Adipocyte (in vitro differentiated cells): ENCODE results near the gene LAMA3.

Source experiments
- DNase-seq: peaks from one replicate; pipeline ENCODE4 v3.0.0-alpha.2; 2015; ENCODE audit warnings: low read depth
- H3K27me3 ChIP-seq: replicated peaks from 2 replicates; pipeline ENCODE4 v1.7.0; 2013; ENCODE audit warnings: mild to moderate bottlenecking, low read length, moderate library complexity; ENCODE audit not compliant: control insufficient read depth, insufficient read depth
- H3K36me3 ChIP-seq: 2 replicates; pipeline ENCODE4 v1.7.0; 2013; ENCODE audit warnings: low read length, mild to moderate bottlenecking, moderate library complexity; ENCODE audit not compliant: control insufficient read depth, insufficient read depth, severe bottlenecking
- H3K4me1 ChIP-seq: 2 replicates; pipeline ENCODE4 v1.7.0; 2013; ENCODE audit warnings: mild to moderate bottlenecking, low read length, moderate library complexity; ENCODE audit not compliant: control insufficient read depth, insufficient read depth
- H3K4me3 ChIP-seq: 2 replicates; pipeline ENCODE4 v1.7.0; 2013; ENCODE audit warnings: mild to moderate bottlenecking, low read length, moderate library complexity
- H3K9ac ChIP-seq: 2 replicates; pipeline ENCODE4 v1.7.0; 2013; ENCODE audit warnings: mild to moderate bottlenecking, low read length, moderate library complexity
- H3K9me3 ChIP-seq: 2 replicates; pipeline ENCODE4 v1.7.0; 2013; ENCODE audit warnings: mild to moderate bottlenecking, low read length, moderate library complexity; ENCODE audit not compliant: control insufficient read depth

Gene LAMA3

GRCh38 chr18:23986600-23987359 lies 297.5 kb downstream of the LAMA3 start:
- no peak overlapping the region for H3K4me3 ChIP-seq
- no peaks in the 10 kb centered on the region for H3K36me3 ChIP-seq
- H3K4me1 ChIP-seq: peaks cover 23% of the 10 kb centered on the region
- H3K27me3 ChIP-seq: no peaks in the 10 kb centered on the region
- H3K9ac ChIP-seq: no peak overlapping the region
- no peak for DNase-seq
- no peaks in the 10 kb centered on the region for H3K9me3 ChIP-seq

DNA sequence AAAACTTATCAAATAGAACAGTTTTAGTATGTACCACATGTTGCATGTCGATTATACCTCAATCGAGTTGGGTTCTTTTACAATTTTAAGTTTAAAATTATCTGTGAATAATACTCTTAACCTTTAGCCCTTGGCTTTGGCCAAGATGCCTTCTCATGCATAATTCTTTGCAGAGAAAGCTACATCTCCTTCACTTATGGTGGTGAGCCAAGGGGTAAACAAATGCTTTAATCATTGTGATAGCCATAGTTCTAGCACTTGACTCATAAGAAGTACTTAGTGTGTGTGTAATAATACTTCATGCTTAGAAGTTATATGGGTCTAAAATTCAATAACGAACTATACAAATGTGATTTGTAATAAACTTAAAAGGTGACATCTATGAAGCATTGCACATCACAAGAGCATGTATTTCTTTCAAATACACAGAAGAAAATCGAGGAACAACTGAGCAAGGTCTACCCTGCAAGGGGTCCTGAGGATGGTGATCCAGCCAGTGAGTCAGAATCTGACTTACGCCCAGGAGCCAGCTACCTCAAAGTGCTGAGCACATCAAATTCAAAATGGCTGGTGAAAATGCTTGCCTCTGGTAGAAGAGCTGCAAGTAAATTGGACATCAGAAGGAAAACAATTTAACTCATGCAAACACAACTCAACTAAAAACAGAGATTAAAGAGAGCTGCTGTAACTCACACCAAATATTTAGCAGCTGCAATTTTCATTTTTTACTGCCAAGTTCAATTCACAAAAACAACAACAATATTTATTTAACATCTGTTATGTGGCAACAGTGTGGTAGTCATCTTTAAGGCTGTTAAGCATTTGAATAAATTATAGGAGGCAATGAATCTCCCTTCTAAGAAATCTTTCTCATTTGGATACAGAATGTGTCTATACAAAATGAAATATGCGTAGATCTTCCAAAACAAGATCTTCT lies 301.5 kb downstream of the LAMA3 start:
- H3K9ac ChIP-seq: no peak overlapping the region
- no peaks in the 10 kb centered on the region for H3K36me3 ChIP-seq
- DNase-seq: peak; percentile 31
- no peaks in the 10 kb centered on the region for H3K9me3 ChIP-seq
- H3K27me3 ChIP-seq: no peaks in the 10 kb centered on the region
- no peak overlapping the region for H3K4me3 ChIP-seq
- H3K4me1 ChIP-seq: peaks cover 27% of the 10 kb centered on the region

- Histone ChIP-seq H3K4me3 (no peak overlapping the region), H3K9me3 (no peaks in the 10 kb centered on the region), H3K9ac (no peak overlapping the region), H3K36me3 (no peaks in the 10 kb centered on the region), H3K27me3 (no peaks in the 10 kb centered on the region), H3K4me1 (peaks cover 27% of the 10 kb centered on the region)
- DNase-seq: no peak
These were observed 303.1 kb downstream of the LAMA3 start for GRCh38 chr18:23992089-23992940.

DNA sequence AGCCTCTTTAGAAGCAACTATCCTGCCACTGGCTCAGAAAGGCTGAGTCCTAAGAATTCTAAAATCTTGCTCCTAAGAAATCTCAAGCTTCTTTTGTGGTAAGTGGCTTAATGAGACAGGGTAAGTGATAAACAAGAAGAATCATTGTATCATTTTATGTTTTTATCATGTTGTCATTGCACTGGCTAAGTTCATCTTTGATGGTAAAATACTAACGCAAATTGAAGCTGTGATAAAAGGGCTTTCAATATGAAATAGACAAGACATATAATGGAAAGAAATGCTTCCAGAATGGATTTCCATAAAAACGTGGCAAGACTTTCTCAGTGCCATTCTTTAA lies 303.7 kb downstream of the LAMA3 start:
- Histone ChIP-seq H3K27me3 (no peaks in the 10 kb centered on the region), H3K9me3 (no peaks in the 10 kb centered on the region), H3K36me3 (no peaks in the 10 kb centered on the region), H3K4me3 (no peak overlapping the region), H3K9ac (no peak overlapping the region), H3K4me1 (peaks cover 27% of the 10 kb centered on the region)
- no peak for DNase-seq

DNA sequence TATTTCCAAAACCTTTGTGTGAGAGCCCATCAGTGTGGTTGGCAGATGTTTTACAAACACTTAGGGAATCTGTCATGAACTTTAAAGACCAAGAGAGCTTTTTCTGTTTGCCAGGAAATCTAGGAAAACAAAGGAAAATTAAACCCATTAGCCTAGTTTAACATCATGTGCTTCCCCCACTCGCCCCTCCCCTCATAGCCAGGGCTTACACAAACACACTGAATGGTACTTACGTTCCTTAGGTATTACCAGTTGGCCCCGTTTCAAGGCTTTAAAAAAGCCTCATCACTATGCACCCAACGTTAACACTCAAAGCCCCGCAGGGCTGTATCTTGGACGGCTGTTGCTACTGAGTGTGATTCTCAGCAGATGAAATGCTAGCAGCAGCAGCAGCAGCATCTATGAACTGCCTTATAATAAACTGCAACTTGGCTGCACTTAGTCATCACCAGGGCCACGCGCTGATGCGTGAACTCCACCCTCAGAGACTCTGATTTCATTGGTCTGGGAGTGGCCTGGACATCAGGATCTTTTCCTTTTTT lies 305.2 kb downstream of the LAMA3 start:
- peak; percentile 85 for DNase-seq
- H3K4me3 ChIP-seq: peak overlapping the region; percentile 51
- no peaks in the 10 kb centered on the region for H3K9me3 ChIP-seq

GRCh38 chr18:23995180-23995579 lies 305.9 kb downstream of the LAMA3 start:
- no peak overlapping the region for H3K4me3 ChIP-seq

More for the DNA sequence above, 305.2 kb downstream of the LAMA3 start:
- H3K36me3 ChIP-seq: no peaks in the 10 kb centered on the region
- H3K4me1 ChIP-seq: peaks cover 27% of the 10 kb centered on the region
- no peaks in the 10 kb centered on the region for H3K27me3 ChIP-seq
- H3K9ac ChIP-seq: no peak overlapping the region

DNA sequence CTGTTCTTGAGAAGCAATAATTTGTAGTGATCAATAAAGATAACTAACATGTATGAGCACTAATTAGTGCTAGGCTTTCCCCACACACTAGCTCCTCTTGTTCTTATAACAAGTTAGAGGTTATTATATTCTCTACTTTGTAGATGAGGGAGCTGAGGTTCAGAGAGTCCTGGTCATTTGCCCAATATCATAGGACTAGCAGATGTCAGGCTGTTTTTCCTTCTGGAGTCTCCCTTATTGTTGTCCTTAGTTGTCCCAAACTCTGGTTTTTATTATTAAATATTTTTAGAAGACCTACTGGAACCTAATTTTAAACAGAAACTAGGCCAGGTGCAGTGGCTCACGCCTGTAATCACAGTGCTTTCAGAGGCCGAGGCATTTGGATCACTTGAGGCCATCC lies 308.8 kb downstream of the LAMA3 start:
- H3K4me1 ChIP-seq: peaks cover 8% of the 10 kb centered on the region
- no peaks in the 10 kb centered on the region for H3K36me3 ChIP-seq
- no peak overlapping the region for H3K4me3 ChIP-seq
- no peak for DNase-seq
- H3K9me3 ChIP-seq: no peaks in the 10 kb centered on the region
- no peaks in the 10 kb centered on the region for H3K27me3 ChIP-seq
- H3K9ac ChIP-seq: no peak overlapping the region

More at GRCh38 chr18:23995180-23995579, 305.9 kb downstream of the LAMA3 start:
- H3K9ac ChIP-seq: no peak overlapping the region
- peaks cover 27% of the 10 kb centered on the region for H3K4me1 ChIP-seq
- H3K27me3 ChIP-seq: no peaks in the 10 kb centered on the region
- no peaks in the 10 kb centered on the region for H3K9me3 ChIP-seq
- DNase-seq: no peak
- no peaks in the 10 kb centered on the region for H3K36me3 ChIP-seq

GRCh38 chr18:23998820-23999219 lies 309.6 kb downstream of the LAMA3 start:
- Histone ChIP-seq H3K27me3 (no peaks in the 10 kb centered on the region), H3K36me3 (no peaks in the 10 kb centered on the region), H3K4me3 (no peak overlapping the region), H3K9ac (no peak overlapping the region), H3K4me1 (peaks cover 7% of the 10 kb centered on the region), H3K9me3 (no peaks in the 10 kb centered on the region)
- no peak for DNase-seq

- Histone ChIP-seq H3K9ac (no peak overlapping the region), H3K9me3 (no peaks in the 10 kb centered on the region), H3K27me3 (no peaks in the 10 kb centered on the region), H3K4me3 (no peak overlapping the region), H3K36me3 (no peaks in the 10 kb centered on the region), H3K4me1 (peaks cover 9% of the 10 kb centered on the region)
- no peak for DNase-seq
These were observed 311.6 kb downstream of the LAMA3 start for GRCh38 chr18:24000613-24001490.

DNA sequence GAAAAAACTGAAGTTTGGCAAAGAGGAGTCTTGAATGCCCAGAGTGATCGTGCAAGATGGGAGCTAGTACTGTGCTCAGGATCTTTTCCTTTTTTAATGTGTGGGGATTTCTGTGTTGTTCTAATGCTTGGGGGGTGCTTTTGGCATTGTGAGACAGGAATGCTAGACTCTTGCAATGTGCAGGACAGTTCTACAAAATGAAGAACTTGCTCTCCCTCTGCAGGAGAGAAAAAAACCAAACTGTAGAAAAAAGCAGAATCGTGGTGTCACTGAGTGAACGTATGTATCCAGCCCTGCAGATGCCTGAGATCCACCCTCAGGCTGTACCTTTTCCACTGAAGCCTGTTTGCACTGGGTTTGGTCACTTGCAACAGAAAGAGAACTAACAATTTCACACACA lies 313.2 kb downstream of the LAMA3 start:
- no peak overlapping the region for H3K4me3 ChIP-seq
- H3K27me3 ChIP-seq: no peaks in the 10 kb centered on the region
- H3K36me3 ChIP-seq: no peaks in the 10 kb centered on the region
- H3K4me1 ChIP-seq: peaks cover 9% of the 10 kb centered on the region
- no peaks in the 10 kb centered on the region for H3K9me3 ChIP-seq
- no peak for DNase-seq
- H3K9ac ChIP-seq: no peak overlapping the region
